ENCODE results near the gene DNAJB8. TPM values are rescaled to one million over a fixed set of nuclear protein-coding genes. Genes with fewer than 3 reads are reported as not detected.

Gene DNAJB8
- total and polyA plus RNA-seq, 4 experiments from 2014 or later: not detected

- Mint-ChIP-seq H3K4me1 (no peaks in the 10 kb centered on the region), H3K9me3 (no peaks in the 10 kb centered on the region), H3K27me3 (peaks cover 19 to 36% of the 10 kb centered on the region in 2 donors), H3K4me3 (peak overlapping the region in 2 of 8 donors; percentile 2 to 38), H3K27ac (no peak overlapping the region), H3K36me3 (no peaks in the 10 kb centered on the region)
- POLR2A ChIA-PET (ENCODE audit: partially characterized antibody): no interaction called here
- no peaks in the 10 kb centered on the region for H3K4me1 ChIP-seq (ENCODE audit: insufficient read depth, low read length)
- peaks cover under 1% of the 10 kb centered on the region for H3K27me3 ChIP-seq (ENCODE audit: insufficient read depth, low read length)
- intact Hi-C loops (cut with micrococcal nuclease): loop anchor here (5.0 kb wide), 1 partner anchor 103 kb away; no protein-coding TSS in a partner anchor
- no peaks in the 10 kb centered on the region for H3K9me3 ChIP-seq (ENCODE audit: control insufficient read depth in 1 of 2, low read length in 2 of 2)
- H3K36me3 ChIP-seq (ENCODE audit: insufficient read depth, low read length): no peaks in the 10 kb centered on the region
- no peak overlapping the region for H3K4me3 ChIP-seq (ENCODE audit: low read length in 2 of 2)
- CTCF ChIA-PET (ENCODE audit: partially characterized antibody): no interaction called here
- H3K27ac ChIP-seq (ENCODE audit: low read depth, low read length): no peak overlapping the region
- DNase-seq: no peak
Measured at GRCh38 chr3:128503751-128504532, 37.3 kb upstream of the DNAJB8 start.

- H3K4me3 Mint-ChIP-seq: no peak overlapping the region
- peaks cover 17 to 41% of the 10 kb centered on the region in 2 donors for H3K27me3 Mint-ChIP-seq
- H3K36me3 Mint-ChIP-seq: no peaks in the 10 kb centered on the region
- no peaks in the 10 kb centered on the region for H3K36me3 ChIP-seq (ENCODE audit: insufficient read depth, low read length)
- no peak overlapping the region for H3K4me3 ChIP-seq (ENCODE audit: low read length in 2 of 2)
- no peaks in the 10 kb centered on the region for H3K9me3 Mint-ChIP-seq
- H3K9me3 ChIP-seq (ENCODE audit: control insufficient read depth in 1 of 2, low read length in 2 of 2): no peaks in the 10 kb centered on the region
- H3K27me3 ChIP-seq (ENCODE audit: insufficient read depth, low read length): peaks cover 7% of the 10 kb centered on the region
- H3K27ac ChIP-seq (ENCODE audit: low read depth, low read length): no peak overlapping the region
- H3K4me1 ChIP-seq (ENCODE audit: insufficient read depth, low read length): no peaks in the 10 kb centered on the region
- intact Hi-C loops (cut with micrococcal nuclease): loop anchor here (5.0 kb wide), 1 partner anchor 104 kb away; no protein-coding TSS in a partner anchor
- ChIA-PET CTCF (ENCODE audit: partially characterized antibody) (no interaction called here), POLR2A (ENCODE audit: partially characterized antibody) (no interaction called here)
- no peak for DNase-seq
- peaks cover 0 to 5% (median 0%) of the 10 kb centered on the region in 4 donors for H3K4me1 Mint-ChIP-seq
- no peak overlapping the region for H3K27ac Mint-ChIP-seq
Measured at GRCh38 chr3:128503164-128503651, 36.5 kb upstream of the DNAJB8 start.

- ChIA-PET POLR2A (ENCODE audit: partially characterized antibody) (no interaction called here), CTCF (ENCODE audit: partially characterized antibody) (no interaction called here)
- intact Hi-C loops (cut with micrococcal nuclease): loop anchor here (5.0 kb wide), 1 partner anchor 105 kb away; no protein-coding TSS in a partner anchor
- Mint-ChIP-seq H3K27ac (no peak overlapping the region), H3K9me3 (no peaks in the 10 kb centered on the region), H3K36me3 (no peaks in the 10 kb centered on the region), H3K27me3 (peaks cover 15 to 40% of the 10 kb centered on the region in 2 donors), H3K4me1 (peaks cover 0 to 6% (median 0%) of the 10 kb centered on the region in 4 donors), H3K4me3 (no peak overlapping the region)
- Histone ChIP-seq H3K4me3 (ENCODE audit: low read length in 2 of 2) (no peak overlapping the region), H3K36me3 (ENCODE audit: insufficient read depth, low read length) (no peaks in the 10 kb centered on the region), H3K4me1 (ENCODE audit: insufficient read depth, low read length) (no peaks in the 10 kb centered on the region), H3K27me3 (ENCODE audit: insufficient read depth, low read length) (peaks cover 8% of the 10 kb centered on the region), H3K9me3 (ENCODE audit: control insufficient read depth in 1 of 2, low read length in 2 of 2) (no peaks in the 10 kb centered on the region), H3K27ac (ENCODE audit: low read depth, low read length) (no peak overlapping the region)
- no peak for DNase-seq
Measured at GRCh38 chr3:128502712-128503111, 36.0 kb upstream of the DNAJB8 start.

- no peaks in the 10 kb centered on the region for H3K4me1 ChIP-seq (ENCODE audit: insufficient read depth, low read length)
- H3K27me3 Mint-ChIP-seq: peaks cover 19 to 39% of the 10 kb centered on the region in 2 donors
- intact Hi-C loops (cut with micrococcal nuclease): loop anchor here (5.0 kb wide), 1 partner anchor 106 kb away; no protein-coding TSS in a partner anchor
- H3K27me3 ChIP-seq (ENCODE audit: insufficient read depth, low read length): peaks cover 8% of the 10 kb centered on the region
- H3K4me3 Mint-ChIP-seq: no peak overlapping the region
- H3K36me3 Mint-ChIP-seq: no peaks in the 10 kb centered on the region
- no peaks in the 10 kb centered on the region for H3K36me3 ChIP-seq (ENCODE audit: insufficient read depth, low read length)
- H3K9me3 ChIP-seq (ENCODE audit: control insufficient read depth in 1 of 2, low read length in 2 of 2): no peaks in the 10 kb centered on the region
- no peak overlapping the region for H3K27ac Mint-ChIP-seq
- POLR2A ChIA-PET (ENCODE audit: partially characterized antibody): interaction anchor here (0.6 kb wide), 1 partner anchor 282 kb away, joined by 3 read pairs; no protein-coding TSS in a partner anchor
- H3K27ac ChIP-seq (ENCODE audit: low read depth, low read length): no peak overlapping the region
- CTCF ChIA-PET (ENCODE audit: partially characterized antibody): interaction anchor here (0.9 to 1.2 kb wide), 2 partner anchors 74 to 406 kb away, joined by 3 read pairs; no protein-coding TSS in a partner anchor
- H3K4me3 ChIP-seq (ENCODE audit: low read length in 2 of 2): no peak overlapping the region
- no peaks in the 10 kb centered on the region for H3K9me3 Mint-ChIP-seq
- no peak for DNase-seq
- peaks cover 0 to 11% (median 0%) of the 10 kb centered on the region in 4 donors for H3K4me1 Mint-ChIP-seq
Measured at GRCh38 chr3:128501431-128501830, 34.7 kb upstream of the DNAJB8 start.

GRCh38 chr3:128500556-128500955 lies 33.9 kb upstream of the DNAJB8 start:
- Mint-ChIP-seq H3K36me3 (no peaks in the 10 kb centered on the region), H3K9me3 (no peaks in the 10 kb centered on the region), H3K4me3 (no peak overlapping the region), H3K27me3 (peaks cover 23 to 44% of the 10 kb centered on the region in 2 donors), H3K27ac (peak overlapping the region in 1 of 7 donors; percentile 80), H3K4me1 (peaks cover 0 to 16% (median 3%) of the 10 kb centered on the region in 4 donors)
- H3K4me3 ChIP-seq (ENCODE audit: low read length in 2 of 2): no peak overlapping the region
- H3K4me1 ChIP-seq (ENCODE audit: insufficient read depth, low read length): no peaks in the 10 kb centered on the region
- H3K9me3 ChIP-seq (ENCODE audit: control insufficient read depth in 1 of 2, low read length in 2 of 2): no peaks in the 10 kb centered on the region
- intact Hi-C loops (cut with micrococcal nuclease): loop anchor here (5.0 kb wide), 1 partner anchor 107 kb away; no protein-coding TSS in a partner anchor
- H3K36me3 ChIP-seq (ENCODE audit: insufficient read depth, low read length): no peaks in the 10 kb centered on the region
- H3K27ac ChIP-seq (ENCODE audit: low read depth, low read length): no peak overlapping the region
- H3K27me3 ChIP-seq (ENCODE audit: insufficient read depth, low read length): peaks cover 8% of the 10 kb centered on the region
- no peak for DNase-seq
- ChIA-PET POLR2A (ENCODE audit: partially characterized antibody) (interaction anchor here (0.6 kb wide), 1 partner anchor 281 kb away, joined by 3 read pairs; no protein-coding TSS in a partner anchor), CTCF (ENCODE audit: partially characterized antibody) (no interaction called here)

GRCh38 chr3:128499724-128500275 lies 33.1 kb upstream of the DNAJB8 start:
- H3K4me3 Mint-ChIP-seq: no peak overlapping the region
- CTCF ChIA-PET (ENCODE audit: partially characterized antibody): interaction anchor here (0.9 to 5.6 kb wide), 4 partner anchors 10 to 108 kb away, joined by 3 to 58 read pairs (median 4); no protein-coding TSS in a partner anchor
- intact Hi-C loops (cut with micrococcal nuclease): loop anchor here (5.0 to 10.0 kb wide), 2 partner anchors 108 to 195 kb away; no protein-coding TSS in a partner anchor
- POLR2A ChIA-PET (ENCODE audit: partially characterized antibody): no interaction called here
- H3K9me3 ChIP-seq (ENCODE audit: control insufficient read depth in 1 of 2, low read length in 2 of 2): no peaks in the 10 kb centered on the region
- peaks cover 29 to 48% of the 10 kb centered on the region in 2 donors for H3K27me3 Mint-ChIP-seq
- no peaks in the 10 kb centered on the region for H3K4me1 ChIP-seq (ENCODE audit: insufficient read depth, low read length)
- DNase-seq: no peak
- H3K9me3 Mint-ChIP-seq: no peaks in the 10 kb centered on the region
- H3K27me3 ChIP-seq (ENCODE audit: insufficient read depth, low read length): peaks cover 8% of the 10 kb centered on the region
- no peaks in the 10 kb centered on the region for H3K36me3 ChIP-seq (ENCODE audit: insufficient read depth, low read length)
- H3K27ac ChIP-seq (ENCODE audit: low read depth, low read length): no peak overlapping the region
- no peaks in the 10 kb centered on the region for H3K36me3 Mint-ChIP-seq
- H3K27ac Mint-ChIP-seq: peak overlapping the region in 1 of 7 donors; percentile 56
- no peak overlapping the region for H3K4me3 ChIP-seq (ENCODE audit: low read length in 2 of 2)
- H3K4me1 Mint-ChIP-seq: peaks cover 0 to 16% (median 3%) of the 10 kb centered on the region in 4 donors
